HCT116 (cell line): ENCODE data around the gene HOXB8. TPM values are rescaled to one million over a fixed set of nuclear protein-coding genes. Genes with fewer than 3 reads are reported as not detected.

ENCODE experiments used
- ATAC-seq: fragments of 200-7000 bp; cut with Tn5 transposase; 2 replicates; pipeline ENCODE4 v1.9.1; 2020; ENCODE audit warnings: mild to moderate bottlenecking, moderate library complexity
- BruUV-seq: library from RNA; stranded (reverse); fragments of 400-500 nt; replicated peaks from 2 replicates; lab custom pipeline; 2021; lab: Mats Ljungman, UMichigan
- CTCF ChIA-PET: fragments of 300-600 bp; sonication (Branson Sonifier 250); formaldehyde crosslinking; loops from one replicate; lab custom pipeline; 2021; ENCODE audit warnings: antibody characterized with exemption; lab: Charles Lee
- POLR2A ChIA-PET: fragments of 300-600, 350-600 bp; sonication (Branson Sonifier 250); formaldehyde crosslinking; loops from one replicate; lab custom pipeline; 2021; ENCODE audit warnings: antibody characterized with exemption; lab: Charles Lee
- RAD21 ChIA-PET, 2 experiments: fragments of 300-600 bp; sonication (Branson Sonifier 250); formaldehyde crosslinking; loops; one replicate each; lab custom pipeline; 2023; ENCODE audit warnings: low total read pairs in 2 of 2; ENCODE audit not compliant: uncharacterized antibody in 2 of 2, unreplicated experiment in 2 of 2, low non-redundant PET in 1 of 2; lab: Charles Lee
- DNase-seq: peaks from one replicate; pipeline ENCODE4 v3.0.0-alpha.2; 2010; ENCODE audit warnings: low read depth, low spot score
- H2AFZ ChIP-seq: fragments of 200-600 bp; shearing (Covaris generic), sonication (generic); 2 replicates; pipeline ENCODE4 v1.6.1; 2017; ENCODE audit warnings: low read depth, mixed run types, mixed read lengths, antibody characterized with exemption, low read length; ENCODE audit not compliant: poor library complexity, severe bottlenecking
- H3K27ac ChIP-seq: 2 replicates; pipeline ENCODE4 v1.5.1; 2012; ENCODE audit warnings: low read depth, low read length
- H3K27me3 ChIP-seq: fragments of 200-600 bp; sonication (generic); 2 replicates; pipeline ENCODE4 v1.6.1; 2016; ENCODE audit warnings: mixed run types, low read length, mixed read lengths; ENCODE audit not compliant: insufficient read depth
- H3K36me3 ChIP-seq, 2 experiments: fragments of 200-500 bp in 1 of 2; fragments of 200-600 bp in 1 of 2; sonication (Bioruptor generic) in 1 of 2; sonication (generic) in 1 of 2; 2 replicates each; pipeline versions ENCODE4 v1.5.1 to v1.6.1; 2014 to 2016; ENCODE audit warnings: low read length in 2 of 2, inconsistent platforms in 1 of 2, mixed read lengths in 1 of 2, mixed run types in 1 of 2; ENCODE audit not compliant: insufficient read depth in 2 of 2, control insufficient read depth in 1 of 2
- H3K4me1 ChIP-seq, 2 experiments: fragments of 200-600 bp in 1 of 2; sonication (generic) in 1 of 2; 2 replicates each; pipeline versions ENCODE4 v1.5.1 to v1.6.1; 2012 to 2017; ENCODE audit warnings: low read length in 2 of 2, inconsistent platforms in 1 of 2, mild to moderate bottlenecking in 1 of 2, mixed read lengths in 1 of 2, mixed run types in 1 of 2, moderate library complexity in 1 of 2; ENCODE audit not compliant: insufficient read depth in 2 of 2, control insufficient read depth in 1 of 2
- H3K4me2 ChIP-seq: fragments of 200-600 bp; sonication (generic); 2 replicates; pipeline ENCODE4 v1.6.1; 2017; ENCODE audit warnings: mixed run types, low read length, mixed read lengths
- H3K4me3 ChIP-seq, 2 experiments: fragments of 200-600 bp in 1 of 2; sonication (generic) in 1 of 2; replicated peaks in 1 of 2; 2 replicates each; pipeline ENCODE4 v1.5.1; 2011 to 2016; ENCODE audit warnings: low read length in 2 of 2, control low read depth in 1 of 2, low read depth in 1 of 2, mild to moderate bottlenecking in 1 of 2, mixed read lengths in 1 of 2, mixed run types in 1 of 2
- H3K79me2 ChIP-seq: fragments of 200-600 bp; sonication (generic); 2 replicates; pipeline ENCODE4 v1.6.1; 2017; ENCODE audit warnings: mild to moderate bottlenecking, mixed run types, low read length, moderate library complexity, mixed read lengths; ENCODE audit not compliant: insufficient read depth
- H3K9ac ChIP-seq: fragments of 200-600 bp; sonication (generic); 2 replicates; pipeline ENCODE4 v1.6.1; 2016; ENCODE audit warnings: low read length, mixed read lengths
- H3K9me2 ChIP-seq: fragments of 200-600 bp; sonication (generic), shearing (Covaris generic); 2 replicates; pipeline ENCODE4 v1.6.1; 2017; ENCODE audit warnings: mixed run types, mild to moderate bottlenecking, moderate library complexity; ENCODE audit not compliant: insufficient read depth
- H3K9me3 ChIP-seq, 2 experiments: fragments of 200-500 bp in 1 of 2; fragments of 200-600 bp in 1 of 2; sonication (Bioruptor generic) in 1 of 2; sonication (generic) in 1 of 2; 2 replicates each; pipeline ENCODE4 v1.6.1; 2014 to 2017; ENCODE audit warnings: low read length in 2 of 2, mixed read lengths in 2 of 2, inconsistent platforms in 1 of 2, low read depth in 1 of 2, mild to moderate bottlenecking in 1 of 2, mixed run types in 1 of 2, moderate library complexity in 1 of 2; ENCODE audit not compliant: control insufficient read depth in 1 of 2, insufficient read depth in 1 of 2
- H4K20me1 ChIP-seq: fragments of 200-600 bp; sonication (generic), shearing (Covaris generic); 2 replicates; pipeline ENCODE4 v1.6.1; 2017; ENCODE audit warnings: mixed run types, mild to moderate bottlenecking, moderate library complexity; ENCODE audit not compliant: insufficient read depth
- CBX3 ChIP-seq: IDR thresholded peaks from 2 replicates; pipeline ENCODE4 v1.6.1; 2012; ENCODE audit warnings: low read depth
- CEBPB ChIP-seq: IDR thresholded peaks from 2 replicates; pipeline ENCODE4 v1.6.1; 2012; ENCODE audit warnings: low read depth
- EGR1 ChIP-seq: IDR thresholded peaks from 2 replicates; pipeline ENCODE4 v1.6.1; 2012; ENCODE audit warnings: low read depth
- ELF1 ChIP-seq: IDR thresholded peaks from 2 replicates; pipeline ENCODE4 v1.6.1; 2012; ENCODE audit warnings: low read depth, borderline replicate concordance
- POLR2AphosphoS5 ChIP-seq: IDR thresholded peaks from 2 replicates; pipeline ENCODE4 v1.6.1; 2011; ENCODE audit warnings: mild to moderate bottlenecking, low read depth, low read length, moderate library complexity
- SRF ChIP-seq: IDR thresholded peaks from 2 replicates; pipeline ENCODE4 v1.6.1; 2012; ENCODE audit warnings: low read depth
- TCF7L2 ChIP-seq: IDR thresholded peaks from 2 replicates; pipeline ENCODE4 v1.7.0; 2011; ENCODE audit warnings: borderline replicate concordance, inconsistent platforms; ENCODE audit not compliant: insufficient read depth, insufficient read length; ENCODE audit errors: extremely low read depth
- ZNF274 ChIP-seq: fragments of 200-500 bp; sonication (Bioruptor generic); IDR thresholded peaks from 2 replicates; pipeline ENCODE4 v1.6.1; 2014; ENCODE audit warnings: mild to moderate bottlenecking, low read depth, low read length, inconsistent platforms
- intact Hi-C: fragments of 100-400 bp; cut with micrococcal nuclease; formaldehyde crosslinking; loops from 2 replicates; pipeline ENCODE4 v1.10.0; 2022
- total RNA-seq: library from RNA; stranded (reverse); gene quantifications from one replicate; pipeline ENCODE4 v1.2.1, GENCODE V29; 2021; ENCODE audit not compliant: unreplicated experiment
- TF ChIP-seq, protein P1 (sequence below): IDR thresholded peaks from 2 replicates; pipeline ENCODE4 v1.6.1; 2012

The HOXB8 gene
- total RNA-seq, 1 experiment from 2014 or later, result 44.7 TPM

DNA sequence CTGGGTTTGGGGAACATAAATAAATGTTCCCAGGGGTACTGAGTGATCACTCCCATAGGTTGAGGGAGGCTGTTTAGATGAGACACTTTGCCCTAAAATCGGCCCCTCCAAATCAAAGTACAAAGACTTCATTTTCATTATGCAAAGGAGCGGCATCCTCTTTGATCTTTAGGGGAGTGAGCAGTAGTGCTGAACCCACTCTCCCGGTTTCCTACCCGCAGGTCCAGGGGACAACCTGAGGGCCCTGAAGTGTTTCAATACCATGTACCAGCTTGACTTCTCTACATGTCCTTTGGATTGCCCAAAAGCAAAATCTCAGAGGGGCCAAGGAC is 13.9 kb downstream of the HOXB8 start:
- Histone ChIP-seq H3K9me3 (no peaks in the 10 kb centered on the region), H3K4me2 (peak overlapping the region; percentile 82), H3K9me2 (no peaks in the 10 kb centered on the region), H3K9ac (peak overlapping the region; percentile 83), H2AFZ (no peak overlapping the region), H4K20me1 (peaks cover 4% of the 10 kb centered on the region; the same call in 1 of the 2 replicates), H3K36me3 (peaks cover 7 to 20% of the 10 kb centered on the region in 2 experiments; a peak in 3 of 4 replicates), H3K4me1 (peaks cover 35 to 46% of the 10 kb centered on the region in 2 experiments), H3K79me2 (peaks cover 96% of the 10 kb centered on the region), H3K4me3 (peak overlapping the region in 1 of 2 experiments; percentile 78; a peak in 1 of 4 replicates), H3K27me3 (no peaks in the 10 kb centered on the region), H3K27ac (peak overlapping the region; percentile 47)
- intact Hi-C loops, result no loop called here
- CTCF ChIA-PET, result interaction anchor here (1.8 kb wide), 1 partner anchor 9 kb away, joined by 5 read pairs; no protein-coding TSS in a partner anchor
- RAD21 ChIA-PET, result no interaction called here
- ATAC-seq (no peak), DNase-seq (no peak)
- no TSS peak for BruUV-seq
- POLR2A ChIA-PET, result interaction anchor here (0.6 to 2.1 kb wide), 4 partner anchors 10 to 25 kb away, joined by 3 to 6 read pairs (median 4); partner anchors contain the start of genes HOXB8 and HOXB9
- TF ChIP-seq ZNF274 (no peak), SRF (no peak), CBX3 (no peak), ELF1 (no peak), CEBPB (no peak), TCF7L2 (no peak), POLR2AphosphoS5 (no peak), EGR1 (no peak)
- TF ChIP-seq, protein P1, sequence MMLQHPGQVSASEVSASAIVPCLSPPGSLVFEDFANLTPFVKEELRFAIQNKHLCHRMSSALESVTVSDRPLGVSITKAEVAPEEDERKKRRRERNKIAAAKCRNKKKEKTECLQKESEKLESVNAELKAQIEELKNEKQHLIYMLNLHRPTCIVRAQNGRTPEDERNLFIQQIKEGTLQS, result no peak
